Glutamatergic neuron (in vitro differentiated cells): Measurements from ENCODE around the gene RALGPS1. TPM values are rescaled to one million over a fixed set of nuclear protein-coding genes. Genes with fewer than 3 reads are reported as not detected.

Experiments used
- DNase-seq: peaks from one replicate; pipeline ENCODE4 v3.0.0; 2022
- H3K27ac Mint-ChIP-seq: one replicate; pipeline ENCODE4 v1.8.0; 2020; ENCODE audit warnings: mild to moderate bottlenecking, mixed read lengths, inconsistent platforms; ENCODE audit not compliant: unreplicated experiment
- H3K27me3 Mint-ChIP-seq: one replicate; pipeline ENCODE4 v1.8.0; 2020; ENCODE audit warnings: mild to moderate bottlenecking, moderate library complexity, mixed read lengths, inconsistent platforms; ENCODE audit not compliant: unreplicated experiment
- H3K36me3 Mint-ChIP-seq: one replicate; pipeline ENCODE4 v1.8.0; 2020; ENCODE audit warnings: mild to moderate bottlenecking, mixed read lengths, inconsistent platforms; ENCODE audit not compliant: unreplicated experiment
- H3K4me1 Mint-ChIP-seq: one replicate; pipeline ENCODE4 v1.8.0; 2020; ENCODE audit warnings: mild to moderate bottlenecking, low read depth, mixed read lengths, inconsistent platforms; ENCODE audit not compliant: unreplicated experiment
- H3K4me3 Mint-ChIP-seq: one replicate; pipeline ENCODE4 v1.8.0; 2020; ENCODE audit warnings: mild to moderate bottlenecking, mixed read lengths, inconsistent platforms; ENCODE audit not compliant: unreplicated experiment
- H3K9me3 Mint-ChIP-seq: one replicate; pipeline ENCODE4 v1.8.0; 2020; ENCODE audit warnings: mild to moderate bottlenecking, moderate library complexity, mixed read lengths, inconsistent platforms; ENCODE audit not compliant: unreplicated experiment
- CTCF ChIP-seq: fragments of 200-600 bp; sonication (generic); IDR thresholded peaks from one replicate; pipeline ENCODE4 v1.5.0; 2021; ENCODE audit not compliant: partially characterized antibody, unreplicated experiment
- total RNA-seq: library from RNA; stranded (reverse); fragmentation: NEBNext Ultra II Directional; extraction: Animal tissue kit (Norgen Biotek cat#: 25700); gene quantifications from one replicate; pipeline ENCODE4 v1.2.1, GENCODE V29; 2021; ENCODE audit not compliant: unreplicated experiment

Gene RALGPS1
- total RNA-seq, 1 donor from 2014 or later, result 23.8 TPM

- Mint-ChIP-seq H3K4me3 (no peak overlapping the region), H3K4me1 (peaks cover 12% of the 10 kb centered on the region), H3K9me3 (peaks cover 9% of the 10 kb centered on the region), H3K27ac (no peak overlapping the region), H3K27me3 (no peaks in the 10 kb centered on the region), H3K36me3 (no peaks in the 10 kb centered on the region)
- TF ChIP-seq CTCF, result no peak
- DNase-seq, result no peak
These were observed 141.3 kb downstream of the RALGPS1 start for GRCh38 chr9:127055745-127056402.

GRCh38 chr9:127056446-127056845, 141.9 kb downstream of the RALGPS1 start:
- Mint-ChIP-seq H3K4me1 (peaks cover 12% of the 10 kb centered on the region), H3K27me3 (no peaks in the 10 kb centered on the region), H3K4me3 (no peak overlapping the region), H3K36me3 (no peaks in the 10 kb centered on the region), H3K9me3 (peaks cover 9% of the 10 kb centered on the region), H3K27ac (peak overlapping the region; percentile 59)
- TF ChIP-seq CTCF, result no peak
- no peak for DNase-seq

- Mint-ChIP-seq H3K27ac (peak overlapping the region; percentile 44), H3K36me3 (no peaks in the 10 kb centered on the region), H3K9me3 (peaks cover 9% of the 10 kb centered on the region), H3K27me3 (no peaks in the 10 kb centered on the region), H3K4me3 (no peak overlapping the region), H3K4me1 (peaks cover 12% of the 10 kb centered on the region)
- TF ChIP-seq CTCF, result no peak
- no peak for DNase-seq
These were observed 143.5 kb downstream of the RALGPS1 start for GRCh38 chr9:127058011-127058644.

GRCh38 chr9:127058645-127059021, 144.1 kb downstream of the RALGPS1 start:
- no peaks in the 10 kb centered on the region for H3K36me3 Mint-ChIP-seq

More at GRCh38 chr9:127058645-127059021, 144.1 kb downstream of the RALGPS1 start:
- H3K4me1 Mint-ChIP-seq, result peaks cover 12% of the 10 kb centered on the region
- H3K4me3 Mint-ChIP-seq, result no peak overlapping the region
- no peaks in the 10 kb centered on the region for H3K27me3 Mint-ChIP-seq
- H3K27ac Mint-ChIP-seq, result no peak overlapping the region
- peaks cover 9% of the 10 kb centered on the region for H3K9me3 Mint-ChIP-seq
- DNase-seq, result no peak
- TF ChIP-seq CTCF, result no peak
